ENCODE measurements around the gene SEMA5B. TPM values are rescaled to one million over a fixed set of nuclear protein-coding genes. Genes with fewer than 3 reads are reported as not detected.

SEMA5B gene
- total and polyA plus RNA-seq, 3 donors from 2014 or later = 0.68 to 2.0 (median 1.3) TPM

DNA sequence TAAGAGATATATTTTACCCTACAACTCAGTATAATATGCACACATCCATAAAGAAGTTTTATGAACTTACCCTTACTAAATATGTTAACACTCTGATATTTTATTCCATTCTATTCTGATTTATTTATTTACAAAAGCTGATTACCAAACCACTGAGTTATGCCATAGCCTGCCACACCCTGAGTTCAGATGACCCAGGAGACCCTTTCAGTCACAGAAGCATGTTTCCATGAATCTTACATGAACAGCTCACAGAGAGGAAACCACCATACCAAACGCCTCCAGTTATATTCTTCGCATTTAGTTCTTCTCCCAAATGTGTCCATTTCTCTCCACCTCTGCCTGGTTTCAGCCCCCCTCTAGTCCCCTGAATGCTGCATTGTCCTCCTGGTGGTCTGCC is 103.5 kb downstream of the SEMA5B start:
- Histone ChIP-seq H3K4me3 (no peak overlapping the region), H3K27me3 (no peaks in the 10 kb centered on the region), H3K9me3 (no peaks in the 10 kb centered on the region), H3K36me3 (ENCODE audit: low read depth, missing control alignments) (no peaks in the 10 kb centered on the region), H3K4me1 (no peaks in the 10 kb centered on the region), H3K27ac (no peak overlapping the region)
- WGBS, 2 donors = 88% methylated on average over 2 of the region's 2 CpGs
- intact Hi-C loops (cut with DNase I; ENCODE audit: low total_unique reads) = no loop called here
- TF ChIP-seq POLR2A (IDR thresholded peaks at IDR 0.05) = no peak
- TF ChIP-seq, protein P1, sequence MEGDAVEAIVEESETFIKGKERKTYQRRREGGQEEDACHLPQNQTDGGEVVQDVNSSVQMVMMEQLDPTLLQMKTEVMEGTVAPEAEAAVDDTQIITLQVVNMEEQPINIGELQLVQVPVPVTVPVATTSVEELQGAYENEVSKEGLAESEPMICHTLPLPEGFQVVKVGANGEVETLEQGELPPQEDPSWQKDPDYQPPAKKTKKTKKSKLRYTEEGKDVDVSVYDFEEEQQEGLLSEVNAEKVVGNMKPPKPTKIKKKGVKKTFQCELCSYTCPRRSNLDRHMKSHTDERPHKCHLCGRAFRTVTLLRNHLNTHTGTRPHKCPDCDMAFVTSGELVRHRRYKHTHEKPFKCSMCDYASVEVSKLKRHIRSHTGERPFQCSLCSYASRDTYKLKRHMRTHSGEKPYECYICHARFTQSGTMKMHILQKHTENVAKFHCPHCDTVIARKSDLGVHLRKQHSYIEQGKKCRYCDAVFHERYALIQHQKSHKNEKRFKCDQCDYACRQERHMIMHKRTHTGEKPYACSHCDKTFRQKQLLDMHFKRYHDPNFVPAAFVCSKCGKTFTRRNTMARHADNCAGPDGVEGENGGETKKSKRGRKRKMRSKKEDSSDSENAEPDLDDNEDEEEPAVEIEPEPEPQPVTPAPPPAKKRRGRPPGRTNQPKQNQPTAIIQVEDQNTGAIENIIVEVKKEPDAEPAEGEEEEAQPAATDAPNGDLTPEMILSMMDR (IDR thresholded peaks at IDR 0.05) = no peak
- no peak for DNase-seq

DNA sequence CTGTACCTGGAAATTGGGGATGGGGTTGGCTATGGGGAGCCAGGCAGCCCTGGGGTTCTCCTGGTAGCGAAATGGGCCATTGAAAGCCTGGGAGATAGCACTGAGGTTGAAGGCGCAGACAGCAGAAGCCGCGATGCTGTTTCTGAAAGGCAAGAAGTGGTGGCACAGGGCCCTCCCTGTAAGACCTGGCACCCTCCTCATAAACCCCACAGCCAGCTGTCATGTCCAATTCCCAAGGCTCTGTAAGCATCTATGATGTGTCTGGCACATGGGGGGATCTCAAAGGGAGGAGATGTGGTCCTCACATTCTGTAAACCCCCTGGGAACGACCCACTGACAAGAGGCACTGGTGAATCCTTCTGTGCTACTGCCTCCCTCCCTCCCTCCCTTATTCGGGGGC is 104.0 kb downstream of the SEMA5B start:
- TF ChIP-seq, protein P1 (IDR thresholded peaks at IDR 0.05) = no peak
- TF ChIP-seq POLR2A (IDR thresholded peaks at IDR 0.05) = no peak
- intact Hi-C loops (cut with DNase I; ENCODE audit: low total_unique reads) = no loop called here
- no peaks in the 10 kb centered on the region for H3K27me3 ChIP-seq
- no peaks in the 10 kb centered on the region for H3K9me3 ChIP-seq
- no peaks in the 10 kb centered on the region for H3K4me1 ChIP-seq
- no peak overlapping the region for H3K4me3 ChIP-seq
- no peak for DNase-seq
- H3K27ac ChIP-seq = no peak overlapping the region
- H3K36me3 ChIP-seq (ENCODE audit: low read depth, missing control alignments) = no peaks in the 10 kb centered on the region
- 77 to 85% methylated on average over 6 of the region's 6 CpGs for WGBS, 2 donors

DNA sequence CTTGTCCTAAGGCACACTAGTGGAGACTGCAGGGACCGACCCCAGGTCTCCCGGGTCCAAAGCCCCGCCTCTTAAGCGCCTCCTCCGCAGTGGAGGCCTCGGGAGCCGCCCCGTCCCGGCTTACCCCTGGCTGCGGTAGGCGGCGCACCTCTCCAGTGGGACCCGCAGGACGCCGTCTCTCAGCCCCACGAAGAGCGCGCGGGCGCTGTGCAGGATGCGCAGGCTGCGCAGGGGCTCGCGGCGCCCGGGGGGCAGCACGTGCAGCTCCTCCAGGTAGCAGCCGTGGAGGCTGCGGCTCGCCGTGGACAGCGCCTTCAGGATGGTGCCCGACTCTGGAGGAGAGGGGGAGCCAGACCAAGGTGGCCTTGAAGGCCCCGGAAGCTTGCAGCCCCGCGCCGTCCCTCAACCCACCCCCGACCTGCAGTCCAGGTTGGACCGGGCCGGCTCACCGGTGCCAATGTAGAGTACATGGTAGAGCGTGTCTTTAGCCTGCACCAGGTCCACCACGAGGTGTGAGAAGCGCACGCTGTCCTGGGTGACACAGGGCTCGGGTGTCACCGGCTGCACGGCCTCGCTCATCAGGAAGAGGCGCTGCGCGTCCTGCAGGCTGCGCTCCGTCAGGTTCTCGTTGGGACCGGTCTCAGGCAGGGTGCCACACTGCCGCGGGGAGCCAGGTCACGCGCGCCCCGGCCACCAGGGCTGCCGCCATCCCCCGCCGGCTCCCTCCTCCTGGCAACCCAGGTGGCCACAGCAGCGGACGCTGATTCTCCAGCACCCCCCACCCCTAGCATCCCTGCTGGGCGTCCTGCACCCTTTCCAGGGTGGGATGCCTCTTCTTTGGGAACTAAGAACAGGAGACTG is 105.5 kb downstream of the SEMA5B start:
- no peaks in the 10 kb centered on the region for H3K27me3 ChIP-seq
- intact Hi-C loops (cut with DNase I; ENCODE audit: low total_unique reads) = no loop called here
- H3K4me3 ChIP-seq = peak overlapping the region; percentile 7 to 51
- WGBS, 2 donors = 40 to 47% methylated on average over 12 to 53 of the region's 68 CpGs
- H3K4me1 ChIP-seq = no peaks in the 10 kb centered on the region
- no peaks in the 10 kb centered on the region for H3K9me3 ChIP-seq
- H3K27ac ChIP-seq = no peak overlapping the region
- DNase-seq = peak; percentile 35
- TF ChIP-seq POLR2A (IDR thresholded peaks at IDR 0.05) = no peak
- TF ChIP-seq, protein P1 (IDR thresholded peaks at IDR 0.05) = peak in 1 of 3 experiments; percentile 15
- H3K36me3 ChIP-seq (ENCODE audit: low read depth, missing control alignments) = no peaks in the 10 kb centered on the region

DNA sequence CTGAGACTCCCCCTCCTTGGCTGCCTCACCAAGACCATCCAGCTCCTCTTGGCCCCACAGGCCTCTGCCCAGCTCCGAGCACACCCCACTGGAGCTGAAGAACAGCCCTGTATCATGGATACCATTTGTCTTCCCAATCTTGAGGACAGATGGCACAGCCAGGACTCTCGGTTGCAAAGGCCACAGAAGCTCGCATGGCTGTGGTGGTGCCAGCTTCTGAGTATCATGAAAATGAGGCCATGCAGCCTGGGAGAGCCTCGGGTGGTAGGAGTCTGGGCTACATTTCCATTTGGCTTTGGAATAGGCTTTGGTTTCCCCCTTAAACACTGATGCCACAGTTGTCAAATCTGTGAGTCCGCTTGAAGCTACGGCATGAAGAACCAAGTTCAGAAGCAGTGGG is 106.6 kb downstream of the SEMA5B start:
- Histone ChIP-seq H3K36me3 (ENCODE audit: low read depth, missing control alignments) (no peaks in the 10 kb centered on the region), H3K4me1 (no peaks in the 10 kb centered on the region), H3K27me3 (no peaks in the 10 kb centered on the region), H3K9me3 (no peaks in the 10 kb centered on the region), H3K4me3 (no peak overlapping the region), H3K27ac (no peak overlapping the region)
- intact Hi-C loops (cut with DNase I; ENCODE audit: low total_unique reads) = no loop called here
- no peak for TF ChIP-seq POLR2A (IDR thresholded peaks at IDR 0.05)
- TF ChIP-seq, protein P1 (IDR thresholded peaks at IDR 0.05) = no peak
- DNase-seq = no peak
- 73 to 84% methylated on average over 6 of the region's 6 CpGs for WGBS, 2 donors

DNA sequence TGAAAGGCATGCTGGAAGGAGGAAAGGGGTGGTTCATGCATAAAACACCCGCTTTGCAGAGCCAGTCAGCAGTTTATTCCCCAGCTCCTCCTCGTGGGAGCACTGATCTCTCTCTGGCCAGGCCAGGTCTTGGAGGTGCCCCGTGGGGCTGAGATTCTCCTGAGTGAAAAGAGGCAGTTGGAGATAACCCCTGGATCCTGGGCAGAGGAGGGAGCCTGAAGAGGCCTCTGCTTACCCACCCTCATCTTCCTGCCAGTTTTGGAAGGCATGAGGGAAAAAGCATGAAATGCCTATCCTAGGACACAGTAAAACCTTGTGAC is 108.3 kb downstream of the SEMA5B start:
- no peak for DNase-seq
- intact Hi-C loops (cut with DNase I; ENCODE audit: low total_unique reads) = no loop called here
- TF ChIP-seq, protein P1 (IDR thresholded peaks at IDR 0.05) = no peak
- no peak for TF ChIP-seq POLR2A (IDR thresholded peaks at IDR 0.05)
- Histone ChIP-seq H3K36me3 (ENCODE audit: low read depth, missing control alignments) (no peaks in the 10 kb centered on the region), H3K27ac (no peak overlapping the region), H3K27me3 (no peaks in the 10 kb centered on the region), H3K4me1 (no peaks in the 10 kb centered on the region), H3K9me3 (no peaks in the 10 kb centered on the region), H3K4me3 (no peak overlapping the region)
- 70 to 83% methylated on average over 3 of the region's 3 CpGs for WGBS, 2 donors
